ENCODE results near the gene FBXO7.

FBXO7 gene

DNA sequence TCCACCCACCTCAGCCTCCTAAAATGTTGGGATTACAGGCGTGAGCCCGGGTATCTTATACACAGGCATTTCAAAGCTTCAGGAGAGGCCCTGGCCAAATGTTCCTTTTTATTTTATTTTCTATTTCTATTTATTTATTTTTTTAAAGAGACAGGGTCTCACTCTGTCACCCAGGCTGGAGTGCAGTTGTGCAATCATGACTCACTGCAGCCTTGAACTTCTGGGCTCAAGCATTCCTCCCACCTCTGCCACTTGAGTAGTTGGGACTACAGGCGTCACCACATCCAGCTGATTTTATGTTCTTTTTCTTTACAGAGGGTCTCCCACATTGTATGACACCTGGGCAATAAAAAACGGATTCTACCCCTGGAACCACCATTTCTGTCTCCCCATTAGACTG lies 71.2 kb downstream of the FBXO7 start:
- H3K36me3 ChIP-seq (ENCODE audit: insufficient read depth, low read length), result no peaks in the 10 kb centered on the region
- no peaks in the 10 kb centered on the region for H3K79me2 ChIP-seq (ENCODE audit: insufficient read depth, low read length)
- TF ChIP-seq CTCF (conservative IDR thresholded peaks at IDR 0.05; ENCODE audit: low read length), result no peak
- no peak for TF ChIP-seq EZH2phosphoT487 (IDR thresholded peaks at IDR 0.05; ENCODE audit: borderline replicate concordance)
- no peaks in the 10 kb centered on the region for H3K9me3 ChIP-seq (ENCODE audit: insufficient read depth, low read depth, low read length)
- no peaks in the 10 kb centered on the region for H4K20me1 ChIP-seq (ENCODE audit: insufficient read depth, low read length, poor library complexity, severe bottlenecking)
- H3K4me1 ChIP-seq (ENCODE audit: insufficient read depth, low read length, poor library complexity, severe bottlenecking), result no peaks in the 10 kb centered on the region
- no peak overlapping the region for H3K4me3 ChIP-seq (ENCODE audit: low read length, poor library complexity, severe bottlenecking)
- H3K9ac ChIP-seq (ENCODE audit: low read depth, low read length, poor library complexity, severe bottlenecking), result no peak overlapping the region
- no peaks in the 10 kb centered on the region for H3K9me2 ChIP-seq (replicated peaks; ENCODE audit: low read depth, low read length)
- H3F3A ChIP-seq (ENCODE audit: low read depth), result no peaks in the 10 kb centered on the region
- no peaks in the 10 kb centered on the region for H3K27me3 ChIP-seq (ENCODE audit: insufficient read depth, low read length, poor library complexity, severe bottlenecking)
- H2AFZ ChIP-seq (ENCODE audit: low read length), result no peak overlapping the region
- H3K4me2 ChIP-seq (ENCODE audit: low read depth, low read length, poor library complexity, severe bottlenecking), result no peak overlapping the region

DNA sequence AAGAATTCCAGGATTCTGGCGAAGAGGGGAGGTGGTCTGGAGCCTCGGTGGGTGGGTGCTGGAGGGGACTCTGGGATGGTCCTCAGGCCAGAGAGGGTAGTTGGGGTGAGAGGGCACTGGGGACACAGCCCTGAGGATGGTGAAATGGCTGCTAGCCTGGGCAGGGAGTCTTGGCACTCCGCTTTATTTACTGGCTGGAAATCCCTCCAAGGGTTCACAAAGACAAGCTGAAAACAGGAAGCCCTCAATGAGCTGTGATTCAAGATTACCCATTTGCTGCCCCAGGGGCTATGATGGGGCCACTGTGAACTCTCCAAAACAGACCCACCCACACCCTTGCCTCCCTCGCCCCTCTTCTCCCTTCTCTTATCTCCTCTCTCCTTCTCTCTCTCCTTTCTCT lies 71.9 kb downstream of the FBXO7 start:
- Histone ChIP-seq H3K4me3 (ENCODE audit: low read length, poor library complexity, severe bottlenecking) (no peak overlapping the region), H3F3A (ENCODE audit: low read depth) (no peaks in the 10 kb centered on the region), H3K27me3 (ENCODE audit: insufficient read depth, low read length, poor library complexity, severe bottlenecking) (no peaks in the 10 kb centered on the region), H3K4me2 (ENCODE audit: low read depth, low read length, poor library complexity, severe bottlenecking) (no peak overlapping the region), H3K9ac (ENCODE audit: low read depth, low read length, poor library complexity, severe bottlenecking) (no peak overlapping the region), H3K4me1 (ENCODE audit: insufficient read depth, low read length, poor library complexity, severe bottlenecking) (no peaks in the 10 kb centered on the region), H4K20me1 (ENCODE audit: insufficient read depth, low read length, poor library complexity, severe bottlenecking) (no peaks in the 10 kb centered on the region), H3K9me2 (replicated peaks; ENCODE audit: low read depth, low read length) (no peaks in the 10 kb centered on the region), H3K79me2 (ENCODE audit: insufficient read depth, low read length) (no peaks in the 10 kb centered on the region), H3K9me3 (ENCODE audit: insufficient read depth, low read depth, low read length) (no peaks in the 10 kb centered on the region), H3K36me3 (ENCODE audit: insufficient read depth, low read length) (no peaks in the 10 kb centered on the region), H2AFZ (ENCODE audit: low read length) (no peak overlapping the region)
- TF ChIP-seq CTCF (conservative IDR thresholded peaks at IDR 0.05; ENCODE audit: low read length), result no peak
- TF ChIP-seq EZH2phosphoT487 (IDR thresholded peaks at IDR 0.05; ENCODE audit: borderline replicate concordance), result no peak

GRCh38 chr22:32546935-32547334 lies 72.3 kb downstream of the FBXO7 start:
- H3K27me3 ChIP-seq (ENCODE audit: insufficient read depth, low read length, poor library complexity, severe bottlenecking), result no peaks in the 10 kb centered on the region
- H3K9ac ChIP-seq (ENCODE audit: low read depth, low read length, poor library complexity, severe bottlenecking), result no peak overlapping the region
- TF ChIP-seq EZH2phosphoT487 (IDR thresholded peaks at IDR 0.05; ENCODE audit: borderline replicate concordance), result no peak
- TF ChIP-seq CTCF (conservative IDR thresholded peaks at IDR 0.05; ENCODE audit: low read length), result no peak
- no peaks in the 10 kb centered on the region for H3K79me2 ChIP-seq (ENCODE audit: insufficient read depth, low read length)
- no peaks in the 10 kb centered on the region for H3K36me3 ChIP-seq (ENCODE audit: insufficient read depth, low read length)
- H3K4me2 ChIP-seq (ENCODE audit: low read depth, low read length, poor library complexity, severe bottlenecking), result no peak overlapping the region
- no peaks in the 10 kb centered on the region for H3K4me1 ChIP-seq (ENCODE audit: insufficient read depth, low read length, poor library complexity, severe bottlenecking)
- no peak overlapping the region for H3K4me3 ChIP-seq (ENCODE audit: low read length, poor library complexity, severe bottlenecking)
- H3K9me3 ChIP-seq (ENCODE audit: insufficient read depth, low read depth, low read length), result no peaks in the 10 kb centered on the region
- H3F3A ChIP-seq (ENCODE audit: low read depth), result no peaks in the 10 kb centered on the region
- no peaks in the 10 kb centered on the region for H3K9me2 ChIP-seq (replicated peaks; ENCODE audit: low read depth, low read length)
- no peak overlapping the region for H2AFZ ChIP-seq (ENCODE audit: low read length)
- H4K20me1 ChIP-seq (ENCODE audit: insufficient read depth, low read length, poor library complexity, severe bottlenecking), result no peaks in the 10 kb centered on the region
